ENCODE results near the gene MRPL30. TPM values are rescaled to one million over a fixed set of nuclear protein-coding genes. Genes with fewer than 3 reads are reported as not detected.
A peak's percentile ranks its signal among the peaks of the same experiment; 100 is the strongest.
"Not testable (repeated sequence)": the region's sequence is repeated elsewhere in the genome, so short reads cannot be mapped to it uniquely, and the experiment has no call there.

Gene MRPL30
- total RNA-seq, 5 donors from 2014 or later (not counting 1 experiment from before 2014, with no cell fraction given): 12.7 to 20.5 (median 17.9) TPM

DNA sequence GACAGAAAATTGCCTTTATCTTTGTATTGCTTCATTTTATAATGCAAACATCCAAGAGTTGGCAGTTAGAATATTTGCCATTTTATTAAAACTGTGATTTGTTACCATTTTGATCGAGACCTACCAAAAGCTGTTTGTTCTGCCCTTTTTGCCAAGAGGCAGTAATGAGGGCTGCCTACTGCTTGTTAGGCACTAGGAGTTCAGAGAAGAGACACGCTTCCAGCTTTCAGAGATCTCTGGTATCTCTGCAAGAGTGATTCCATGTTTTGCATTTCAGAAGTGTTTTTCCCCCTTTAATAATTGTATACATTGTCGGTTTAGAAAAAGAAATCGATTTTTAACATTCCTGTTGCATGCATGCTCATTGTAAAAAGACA, 628 bp downstream of the MRPL30 start:
- Mint-ChIP-seq H3K36me3 (peaks cover 7% of the 10 kb centered on the region), H3K9me3 (no peaks in the 10 kb centered on the region), H3K4me1 (peaks cover 61 to 74% (median 71%) of the 10 kb centered on the region in 3 donors), H3K27me3 (no peaks in the 10 kb centered on the region), H3K27ac (peak overlapping the region in 1 of 2 donors; percentile 97), H3K4me3 (peak overlapping the region; percentile 92 to 99 (median 95))
- no peak for DNase-seq
- ChIA-PET CTCF (interaction anchor here in 1 of 2 donors (0.6 kb wide), 1 partner anchor 18 kb away, joined by 3 read pairs; no protein-coding TSS in a partner anchor), POLR2A (interaction anchor here in 1 of 2 donors (0.9 kb wide), 1 partner anchor 26 kb away, joined by 4 read pairs; no protein-coding TSS in a partner anchor)
- Histone ChIP-seq H3K36me3 (ENCODE audit: control insufficient read depth in 2 of 2, extremely low read depth in 1 of 2, insufficient read depth in 1 of 2, low read length in 1 of 2) (peaks cover 0 to 11% of the 10 kb centered on the region in 2 donors), H3K27ac (ENCODE audit: low read length) (no peak overlapping the region), H3K27me3 (replicated peaks in 1 of 2; ENCODE audit: control insufficient read depth in 2 of 2, extremely low read depth in 1 of 2, insufficient read depth in 2 of 2, low read length in 1 of 2) (no peaks in the 10 kb centered on the region), H3K4me3 (ENCODE audit: control insufficient read depth in 1 of 2, extremely low read depth in 1 of 2, low read length in 1 of 2) (peak overlapping the region; percentile 89 to 99), H3K4me1 (ENCODE audit: control insufficient read depth in 1 of 2, extremely low read depth in 1 of 2, insufficient read depth in 2 of 2, low read length in 2 of 2) (peaks cover 24 to 27% of the 10 kb centered on the region in 2 experiments), H3K9me3 (no peaks in the 10 kb centered on the region)
- no peak for ATAC-seq (replicated peaks in 1 of 4)
- 0% methylated on average over 1 of the region's 4 CpGs for WGBS (ENCODE audit: insufficient coverage)

DNA sequence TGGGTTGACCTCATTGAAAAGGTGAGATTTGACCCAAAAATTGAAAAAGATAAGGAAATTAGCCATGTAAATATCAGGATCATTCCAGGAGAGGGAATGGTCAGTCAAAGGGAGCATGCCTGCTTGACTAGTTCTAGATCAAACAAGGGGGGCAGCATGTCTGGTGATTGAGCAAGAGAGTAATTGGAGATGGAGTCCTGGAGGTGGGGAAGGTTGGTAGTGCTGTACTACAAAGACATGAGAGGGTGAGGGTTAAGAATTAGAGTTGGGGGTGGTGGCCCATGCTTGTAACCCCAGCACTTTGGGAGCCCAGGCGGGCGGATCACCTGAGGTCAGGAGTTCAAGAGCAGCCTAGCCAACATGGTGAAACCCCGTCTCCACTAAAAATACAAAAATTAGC, 2.0 kb downstream of the MRPL30 start:
- Mint-ChIP-seq H3K36me3 (peaks cover 10% of the 10 kb centered on the region), H3K27ac (peak overlapping the region in 1 of 2 donors; percentile 2), H3K27me3 (no peaks in the 10 kb centered on the region), H3K9me3 (no peaks in the 10 kb centered on the region), H3K4me3 (peak overlapping the region in 2 of 3 donors; percentile 34 to 92), H3K4me1 (peaks cover 48 to 63% (median 60%) of the 10 kb centered on the region in 3 donors)
- CTCF ChIA-PET: no interaction called here
- peaks cover 26 to 27% of the 10 kb centered on the region in 2 experiments for H3K4me1 ChIP-seq (ENCODE audit: control insufficient read depth in 1 of 2, extremely low read depth in 1 of 2, insufficient read depth in 2 of 2, low read length in 2 of 2)
- H3K27me3 ChIP-seq (replicated peaks in 1 of 2; ENCODE audit: control insufficient read depth in 2 of 2, extremely low read depth in 1 of 2, insufficient read depth in 2 of 2, low read length in 1 of 2): no peaks in the 10 kb centered on the region
- no peak overlapping the region for H3K27ac ChIP-seq (ENCODE audit: low read length)
- POLR2A ChIA-PET: no interaction called here
- DNase-seq (no peak), ATAC-seq (replicated peaks in 1 of 4) (no peak)
- H3K4me3 ChIP-seq (ENCODE audit: control insufficient read depth in 1 of 2, extremely low read depth in 1 of 2, low read length in 1 of 2): no peak overlapping the region
- H3K9me3 ChIP-seq: no peaks in the 10 kb centered on the region
- H3K36me3 ChIP-seq (ENCODE audit: control insufficient read depth in 2 of 2, extremely low read depth in 1 of 2, insufficient read depth in 1 of 2, low read length in 1 of 2): peaks cover 0 to 11% of the 10 kb centered on the region in 2 donors
- WGBS (ENCODE audit: insufficient coverage): 100% methylated on average over 2 of the region's 3 CpGs

DNA sequence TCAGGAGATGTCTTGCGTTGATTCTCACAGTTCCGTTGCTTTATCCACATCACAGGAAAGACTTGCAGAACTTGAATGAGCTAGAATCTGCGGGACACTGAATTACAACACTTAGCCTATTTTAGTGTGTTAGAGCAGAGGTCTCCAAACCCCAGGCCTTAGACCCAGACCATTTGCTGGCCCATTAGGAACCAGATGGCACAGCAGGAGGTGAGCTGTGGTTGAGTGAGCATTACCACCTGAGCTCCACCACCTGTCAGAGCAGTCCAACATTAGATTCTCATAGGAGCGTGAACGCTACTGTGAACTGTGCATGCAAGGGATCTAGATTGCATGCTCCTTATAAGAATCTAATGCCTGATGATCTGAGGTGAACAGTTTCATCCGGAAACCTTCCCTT, 3.8 kb downstream of the MRPL30 start:
- POLR2A ChIA-PET: no interaction called here
- no CpG with 5 or more reads among the region's 6 CpGs for WGBS (ENCODE audit: insufficient coverage)
- CTCF ChIA-PET: no interaction called here
- Histone ChIP-seq H3K4me3 (ENCODE audit: control insufficient read depth in 1 of 2, extremely low read depth in 1 of 2, low read length in 1 of 2) (no peak overlapping the region), H3K27ac (ENCODE audit: low read length) (no peak overlapping the region), H3K4me1 (ENCODE audit: control insufficient read depth in 1 of 2, extremely low read depth in 1 of 2, insufficient read depth in 2 of 2, low read length in 2 of 2) (peaks cover 14 to 17% of the 10 kb centered on the region in 2 experiments), H3K36me3 (ENCODE audit: control insufficient read depth in 2 of 2, extremely low read depth in 1 of 2, insufficient read depth in 1 of 2, low read length in 1 of 2) (peaks cover 0 to 15% of the 10 kb centered on the region in 2 donors), H3K9me3 (no peaks in the 10 kb centered on the region), H3K27me3 (replicated peaks in 1 of 2; ENCODE audit: control insufficient read depth in 2 of 2, extremely low read depth in 1 of 2, insufficient read depth in 2 of 2, low read length in 1 of 2) (no peaks in the 10 kb centered on the region)
- Mint-ChIP-seq H3K36me3 (peaks cover 21% of the 10 kb centered on the region), H3K4me3 (no peak overlapping the region), H3K27me3 (no peaks in the 10 kb centered on the region), H3K27ac (no peak overlapping the region), H3K4me1 (peaks cover 32 to 50% (median 45%) of the 10 kb centered on the region in 3 donors), H3K9me3 (no peaks in the 10 kb centered on the region)
- no peak for ATAC-seq (replicated peaks in 1 of 4)
- DNase-seq: no peak

DNA sequence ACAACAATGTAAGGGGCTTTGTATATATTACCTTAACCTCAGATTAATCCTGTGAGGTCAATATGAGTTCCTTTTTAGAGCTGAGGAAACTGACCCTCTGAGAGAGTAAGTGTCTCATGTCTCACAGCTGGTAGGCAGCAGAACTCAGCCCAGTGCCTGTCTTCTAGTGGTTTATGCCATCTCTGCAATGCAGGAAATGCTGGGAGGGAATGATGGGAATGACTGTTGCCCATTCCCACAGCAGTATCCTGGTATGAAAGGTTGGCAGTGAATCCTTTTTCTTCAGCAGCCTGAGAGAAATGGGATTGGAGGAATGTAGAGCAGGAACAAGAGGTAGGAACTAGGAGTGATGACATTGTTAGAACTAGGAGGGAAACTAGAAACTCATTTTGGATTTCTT, 6.0 kb downstream of the MRPL30 start:
- H3K27me3 ChIP-seq (replicated peaks in 1 of 2; ENCODE audit: control insufficient read depth in 2 of 2, extremely low read depth in 1 of 2, insufficient read depth in 2 of 2, low read length in 1 of 2): no peaks in the 10 kb centered on the region
- Mint-ChIP-seq H3K27ac (peak overlapping the region in 1 of 2 donors; percentile 16), H3K9me3 (no peaks in the 10 kb centered on the region), H3K27me3 (no peaks in the 10 kb centered on the region), H3K4me1 (peaks cover 23 to 41% (median 32%) of the 10 kb centered on the region in 3 donors), H3K4me3 (no peak overlapping the region), H3K36me3 (peaks cover 35% of the 10 kb centered on the region)
- no peak for DNase-seq
- H3K9me3 ChIP-seq: no peaks in the 10 kb centered on the region
- no peak overlapping the region for H3K27ac ChIP-seq (ENCODE audit: low read length)
- POLR2A ChIA-PET: no interaction called here
- peaks cover 0 to 27% of the 10 kb centered on the region in 2 donors for H3K36me3 ChIP-seq (ENCODE audit: control insufficient read depth in 2 of 2, extremely low read depth in 1 of 2, insufficient read depth in 1 of 2, low read length in 1 of 2)
- H3K4me3 ChIP-seq (ENCODE audit: control insufficient read depth in 1 of 2, extremely low read depth in 1 of 2, low read length in 1 of 2): no peak overlapping the region
- CTCF ChIA-PET: no interaction called here
- no peak for ATAC-seq (replicated peaks in 1 of 4)
- peaks cover 2 to 6% of the 10 kb centered on the region in 2 experiments for H3K4me1 ChIP-seq (ENCODE audit: control insufficient read depth in 1 of 2, extremely low read depth in 1 of 2, insufficient read depth in 2 of 2, low read length in 2 of 2)

DNA sequence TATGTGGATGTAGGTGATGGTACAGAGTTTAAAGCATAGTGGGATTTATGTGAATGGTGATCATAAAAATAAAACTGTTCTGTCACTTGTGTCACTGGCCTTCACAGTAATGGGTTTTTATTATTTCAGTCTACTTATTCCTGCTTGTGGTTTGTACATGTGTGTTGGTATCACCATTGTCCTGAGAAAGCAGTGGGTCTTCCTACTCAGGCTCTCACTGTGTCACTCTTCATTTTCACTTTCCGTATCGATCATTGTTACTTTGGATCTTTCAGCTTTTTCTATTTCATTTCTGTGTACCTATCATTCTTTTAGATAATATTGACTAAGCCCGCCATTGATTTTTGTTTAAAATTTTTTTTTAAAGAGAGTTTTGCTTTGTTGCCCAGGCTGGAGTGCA, 7.4 kb downstream of the MRPL30 start:
- ATAC-seq (replicated peaks in 1 of 4): no peak
- no peak overlapping the region for H3K27ac Mint-ChIP-seq
- Histone ChIP-seq H3K36me3 (ENCODE audit: control insufficient read depth in 2 of 2, extremely low read depth in 1 of 2, insufficient read depth in 1 of 2, low read length in 1 of 2) (peaks cover 0 to 31% of the 10 kb centered on the region in 2 donors), H3K4me1 (ENCODE audit: control insufficient read depth in 1 of 2, extremely low read depth in 1 of 2, insufficient read depth in 2 of 2, low read length in 2 of 2) (peaks cover 2% of the 10 kb centered on the region in 2 experiments), H3K27ac (ENCODE audit: low read length) (no peak overlapping the region), H3K9me3 (no peaks in the 10 kb centered on the region), H3K4me3 (ENCODE audit: control insufficient read depth in 1 of 2, extremely low read depth in 1 of 2, low read length in 1 of 2) (no peak overlapping the region), H3K27me3 (replicated peaks in 1 of 2; ENCODE audit: control insufficient read depth in 2 of 2, extremely low read depth in 1 of 2, insufficient read depth in 2 of 2, low read length in 1 of 2) (no peaks in the 10 kb centered on the region)
- no CpG with 5 or more reads among the region's 3 CpGs for WGBS (ENCODE audit: insufficient coverage)
- ChIA-PET POLR2A (no interaction called here), CTCF (no interaction called here)
- H3K4me1 Mint-ChIP-seq: peaks cover 15 to 32% (median 23%) of the 10 kb centered on the region in 3 donors
- H3K9me3 Mint-ChIP-seq: no peaks in the 10 kb centered on the region
- no peaks in the 10 kb centered on the region for H3K27me3 Mint-ChIP-seq
- no peak overlapping the region for H3K4me3 Mint-ChIP-seq
- DNase-seq: no peak
- peaks cover 45% of the 10 kb centered on the region for H3K36me3 Mint-ChIP-seq

DNA sequence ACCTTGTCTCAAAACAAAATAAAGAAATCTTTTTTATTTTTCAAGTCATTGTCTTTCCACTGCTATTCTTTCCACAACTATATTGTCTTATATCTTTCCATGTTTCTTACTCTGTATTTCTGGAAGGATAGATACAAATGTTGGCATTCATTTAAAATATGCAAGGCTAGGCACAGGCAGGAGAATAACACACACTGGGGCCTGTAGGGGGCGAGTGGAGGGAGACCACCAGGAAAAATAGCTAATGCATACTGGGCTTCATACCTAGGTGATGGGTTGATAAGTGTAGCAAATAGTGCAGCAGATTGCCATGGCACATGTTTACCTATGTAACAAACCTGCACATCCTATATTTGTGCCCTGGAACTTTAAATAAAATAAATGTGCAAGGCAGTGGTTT, 9.6 kb downstream of the MRPL30 start:
- 100% methylated on average over 1 of the region's 1 CpG for WGBS (ENCODE audit: insufficient coverage)
- no peak overlapping the region for H3K27ac ChIP-seq (ENCODE audit: low read length)
- Mint-ChIP-seq H3K9me3 (no peaks in the 10 kb centered on the region), H3K27me3 (no peaks in the 10 kb centered on the region), H3K27ac (peak overlapping the region in 1 of 2 donors; percentile 31), H3K4me1 (peaks cover 2 to 16% (median 10%) of the 10 kb centered on the region in 3 donors), H3K36me3 (peaks cover 53% of the 10 kb centered on the region), H3K4me3 (no peak overlapping the region)
- H3K9me3 ChIP-seq: no peaks in the 10 kb centered on the region
- no peak overlapping the region for H3K4me3 ChIP-seq (ENCODE audit: control insufficient read depth in 1 of 2, extremely low read depth in 1 of 2, low read length in 1 of 2)
- DNase-seq: no peak
- H3K27me3 ChIP-seq (replicated peaks in 1 of 2; ENCODE audit: control insufficient read depth in 2 of 2, extremely low read depth in 1 of 2, insufficient read depth in 2 of 2, low read length in 1 of 2): no peaks in the 10 kb centered on the region
- peaks cover 0 to 2% of the 10 kb centered on the region in 2 experiments for H3K4me1 ChIP-seq (ENCODE audit: control insufficient read depth in 1 of 2, extremely low read depth in 1 of 2, insufficient read depth in 2 of 2, low read length in 2 of 2)
- ATAC-seq (replicated peaks in 1 of 4): no peak
- CTCF ChIA-PET: no interaction called here
- POLR2A ChIA-PET: no interaction called here
- H3K36me3 ChIP-seq (ENCODE audit: control insufficient read depth in 2 of 2, extremely low read depth in 1 of 2, insufficient read depth in 1 of 2, low read length in 1 of 2): peaks cover 0 to 45% of the 10 kb centered on the region in 2 donors

DNA sequence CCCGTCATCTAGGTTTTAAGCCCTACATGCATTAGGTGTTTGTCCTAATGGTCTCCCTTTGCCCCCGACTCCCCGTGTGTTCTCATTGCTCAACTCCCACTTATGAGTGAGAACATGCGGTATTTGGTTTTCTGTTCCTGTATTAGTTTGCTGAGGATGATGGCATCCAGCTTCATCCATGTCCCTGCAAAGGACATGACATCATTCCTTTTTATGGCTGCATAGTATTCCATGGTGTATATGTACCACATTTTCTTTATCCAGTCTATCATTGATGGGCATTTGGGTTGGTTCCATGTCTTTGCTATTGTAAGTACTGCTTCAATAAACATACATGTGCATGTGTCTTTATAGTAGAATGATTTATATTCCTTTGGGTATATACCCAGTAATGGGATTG, 11.4 kb downstream of the MRPL30 start:
- peaks cover 0 to 57% of the 10 kb centered on the region in 2 donors for H3K36me3 ChIP-seq (ENCODE audit: control insufficient read depth in 2 of 2, extremely low read depth in 1 of 2, insufficient read depth in 1 of 2, low read length in 1 of 2)
- ATAC-seq (replicated peaks in 1 of 4): not testable (repeated sequence)

More for the DNA sequence above, 11.4 kb downstream of the MRPL30 start:
- H3K4me3 Mint-ChIP-seq; H3K9me3 ChIP-seq; CTCF ChIA-PET; H3K4me1 Mint-ChIP-seq; DNase-seq; H3K27me3 ChIP-seq (replicated peaks in 1 of 2; ENCODE audit: control insufficient read depth in 2 of 2, extremely low read depth in 1 of 2, insufficient read depth in 2 of 2, low read length in 1 of 2); H3K27me3 Mint-ChIP-seq; H3K27ac ChIP-seq (ENCODE audit: low read length); H3K4me1 ChIP-seq (ENCODE audit: control insufficient read depth in 1 of 2, extremely low read depth in 1 of 2, insufficient read depth in 2 of 2, low read length in 2 of 2); H3K4me3 ChIP-seq (ENCODE audit: control insufficient read depth in 1 of 2, extremely low read depth in 1 of 2, low read length in 1 of 2); H3K27ac Mint-ChIP-seq; POLR2A ChIA-PET; H3K9me3 Mint-ChIP-seq: not testable (repeated sequence)
- no CpG with 5 or more reads among the region's 4 CpGs for WGBS (ENCODE audit: insufficient coverage)
- H3K36me3 Mint-ChIP-seq: peaks cover 56% of the 10 kb centered on the region
